K562 (cell line): ENCODE results near the gene TPX2. TPM values are rescaled to one million over a fixed set of nuclear protein-coding genes. Genes with fewer than 3 reads are reported as not detected.

ENCODE experiments used
- CHD7 ChIP-seq: fragments of 200-600 bp; sonication (generic); IDR thresholded peaks from one replicate; pipeline ENCODE4 v1.6.1; 2012; ENCODE audit warnings: mild to moderate bottlenecking, low read depth, low read length, inconsistent platforms
- CTCF ChIP-seq, 3 experiments: IDR thresholded peaks in 2 of 3; conservative IDR thresholded peaks in 1 of 3; 2 replicates each; pipeline ENCODE4 v1.5.1; 2011 to 2012; ENCODE audit warnings: low read length in 3 of 3, mild to moderate bottlenecking in 3 of 3, control low read depth in 2 of 3, improper control_type of control experiment in 1 of 3, inconsistent platforms in 1 of 3, low read depth in 1 of 3, mixed read lengths in 1 of 3, moderate library complexity in 1 of 3; ENCODE audit not compliant: insufficient read depth in 2 of 3
- FIP1L1 ChIP-seq: fragments of 200-400 bp; formaldehyde crosslinking; IDR thresholded peaks from 2 replicates; pipeline ENCODE4 v1.6.1; 2018; ENCODE audit warnings: mild to moderate bottlenecking, low read depth, low read length; ENCODE audit not compliant: poor library complexity, severe bottlenecking
- LCOR ChIP-seq: sonication (generic); formaldehyde crosslinking; IDR thresholded peaks from 2 replicates; pipeline ENCODE4 v1.8.0; 2022; ENCODE audit warnings: mild to moderate bottlenecking, missing genetic modification reagents
- MCM2 ChIP-seq: fragments of 450-650 bp; IDR thresholded peaks from 2 replicates; pipeline ENCODE4 v1.6.1; 2017; ENCODE audit warnings: low read depth, mild to moderate bottlenecking
- POLR3G ChIP-seq: IDR thresholded peaks from 2 replicates; pipeline ENCODE4 v1.6.1; 2011; ENCODE audit not compliant: insufficient read length, insufficient replicate concordance; ENCODE audit errors: extremely low read depth
- RB1 ChIP-seq: fragments of 450-650 bp; IDR thresholded peaks from 2 replicates; pipeline ENCODE4 v1.6.1; 2017; ENCODE audit warnings: low read depth, mild to moderate bottlenecking
- TAL1 ChIP-seq: fragments of 450-650 bp; IDR thresholded peaks from 2 replicates; pipeline ENCODE4 v1.6.1; 2016; ENCODE audit warnings: mild to moderate bottlenecking
- THAP7 ChIP-seq: fragments of 250-450 bp; sonication (Bioruptor Pico); IDR thresholded peaks from 2 replicates; pipeline ENCODE4 v1.5.0; 2021
- ZNF277 ChIP-seq: fragments of 250-450 bp; sonication (Bioruptor Pico); IDR thresholded peaks from 2 replicates; pipeline ENCODE4 v1.8.0; 2022; ENCODE audit warnings: inconsistent platforms, mild to moderate bottlenecking, moderate library complexity, borderline replicate concordance
- ZNF444 ChIP-seq: fragments of 250-450 bp; sonication (Bioruptor Pico); IDR thresholded peaks from 2 replicates; pipeline ENCODE4 v1.4.0; 2020; ENCODE audit warnings: mild to moderate bottlenecking, moderate library complexity
- polyA plus RNA-seq, 8 experiments: library from polyadenylated mRNA; depleted of rRNA in 4 of 8; stranded (reverse) in 5 of 8; unstranded in 3 of 8; fragments of >200 nt; fragmentation: Nextera tagmentation in 2 of 8; fragmentation: Illumina TruSeq in 1 of 8; extraction: Ambion mirVana in 2 of 8; extraction: Trizol in 1 of 8; gene quantifications; 2 replicates each; pipeline versions ENCODE4 v1.2.1 to v1.2.3, GENCODE V29; 2011 to 2014; ENCODE audit warnings: inconsistent platforms in 1 of 8, missing spikeins in 1 of 8
- total RNA-seq, 7 experiments: library from RNA; depleted of rRNA in 6 of 7; stranded (reverse); fragments of >200 nt in 6 of 7; fragmentation: Illumina TruSeq in 2 of 7; extraction: Trizol in 2 of 7; gene quantifications; 2 replicates each; pipeline versions ENCODE4 v1.2.1 to v1.2.3, GENCODE V29; 2011 to 2021; ENCODE audit warnings: low replicate concordance in 1 of 7

The TPX2 gene
- total and polyA plus RNA-seq, 9 of the 15 experiments (the other 6 are each of a cell fraction or from before 2014, with no cell fraction given): 48.0 to 241 (median 133) TPM

GRCh38 chr20:31698803-31699718 lies 40.0 kb upstream of the TPX2 start (continued):
- TF ChIP-seq CHD7 (no peak), CTCF (IDR thresholded peaks at IDR 0.05 in 2 of 3, conservative IDR thresholded peaks at IDR 0.05 in 1 of 3; ENCODE audit: insufficient read depth in 2 of 3, low read depth in 1 of 3, low read length in 3 of 3) (no peak), ZNF277 (CRISPR knock-in tag) (no peak), RB1 (no peak), THAP7 (CRISPR knock-in tag) (no peak), ZNF444 (CRISPR knock-in tag) (no peak), FIP1L1 (no peak), TAL1 (no peak), POLR3G (no peak), MCM2 (no peak), LCOR (CRISPR knock-in tag) (no peak)
